AG04450 (cell line): ENCODE results near the gene GARIN5B. TPM values are rescaled to one million over a fixed set of nuclear protein-coding genes. Genes with fewer than 3 reads are reported as not detected.

Experiments
- CTCF ChIA-PET: fragments of 300-600, 350-600 bp; formaldehyde crosslinking; extraction: SDS; loops from one replicate; lab custom pipeline; 2022; ENCODE audit warnings: antibody characterized with exemption, inconsistent platforms; lab: Charles Lee
- POLR2A ChIA-PET: fragments of 350-600 bp; formaldehyde crosslinking; extraction: SDS; loops from one replicate; lab custom pipeline; 2021; ENCODE audit warnings: antibody characterized with exemption, inconsistent platforms; lab: Yijun Ruan, JAX
- DNase-seq: peaks from one replicate; pipeline ENCODE4 v3.0.0-alpha.2; 2011; ENCODE audit warnings: low read depth, low spot score
- H3K27ac ChIP-seq: one replicate; pipeline ENCODE4 v1.5.1; 2012; ENCODE audit warnings: low read depth, low read length, control low read depth
- H3K27me3 ChIP-seq: one replicate; pipeline ENCODE4 v1.6.0; 2012; ENCODE audit warnings: low read length; ENCODE audit not compliant: control insufficient read depth, insufficient read depth
- H3K4me3 ChIP-seq: 2 replicates; pipeline ENCODE4 v1.5.1; 2011; ENCODE audit warnings: mild to moderate bottlenecking, low read depth, low read length, control low read depth
- H3K9me3 ChIP-seq: 2 replicates; pipeline ENCODE4 v1.5.1; 2012; ENCODE audit warnings: low read length; ENCODE audit not compliant: control insufficient read depth, insufficient read depth
- polyA plus RNA-seq: library from polyadenylated mRNA; depleted of rRNA; stranded (reverse); fragments of >200 nt; gene quantifications from 2 replicates; pipeline ENCODE4 v1.2.3, GENCODE V29; 2011
- TF ChIP-seq, protein P1 (sequence below): IDR thresholded peaks from 2 replicates; pipeline ENCODE4 v1.5.1; 2011; ENCODE audit warnings: low read depth, low read length, control low read depth, inconsistent platforms

The GARIN5B gene
- polyA plus RNA-seq, 1 experiment, result not detected

DNA sequence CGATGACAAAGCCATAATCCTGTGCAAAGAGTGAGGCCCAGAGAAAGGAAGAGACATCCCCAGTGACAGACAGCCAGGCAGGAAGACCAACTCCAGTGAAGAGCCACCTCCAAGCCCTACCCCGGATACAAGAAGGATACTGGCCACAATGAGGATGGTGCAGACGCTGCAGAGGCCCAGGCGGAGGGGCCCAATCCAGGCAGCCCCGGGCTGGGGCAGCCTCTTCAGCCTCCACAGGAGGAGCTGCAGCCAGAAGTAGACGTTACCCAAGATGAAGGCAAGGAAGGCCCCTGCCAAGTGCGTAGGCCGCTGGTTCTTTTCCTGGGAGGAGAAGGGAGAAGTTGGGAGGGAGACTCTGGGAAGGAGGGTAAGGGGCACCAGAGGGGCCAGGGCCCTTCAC, 46.4 kb downstream of the GARIN5B start:
- H3K27ac ChIP-seq, result no peak overlapping the region
- no peak overlapping the region for H3K4me3 ChIP-seq
- ChIA-PET CTCF (interaction anchor here (0.9 kb wide), 1 partner anchor 14 kb away, joined by 4 read pairs; no protein-coding TSS in a partner anchor), POLR2A (no interaction called here)
- no peak for DNase-seq
- H3K27me3 ChIP-seq, result peaks cover 7% of the 10 kb centered on the region
- peaks cover 6% of the 10 kb centered on the region for H3K9me3 ChIP-seq
- TF ChIP-seq, protein P1, sequence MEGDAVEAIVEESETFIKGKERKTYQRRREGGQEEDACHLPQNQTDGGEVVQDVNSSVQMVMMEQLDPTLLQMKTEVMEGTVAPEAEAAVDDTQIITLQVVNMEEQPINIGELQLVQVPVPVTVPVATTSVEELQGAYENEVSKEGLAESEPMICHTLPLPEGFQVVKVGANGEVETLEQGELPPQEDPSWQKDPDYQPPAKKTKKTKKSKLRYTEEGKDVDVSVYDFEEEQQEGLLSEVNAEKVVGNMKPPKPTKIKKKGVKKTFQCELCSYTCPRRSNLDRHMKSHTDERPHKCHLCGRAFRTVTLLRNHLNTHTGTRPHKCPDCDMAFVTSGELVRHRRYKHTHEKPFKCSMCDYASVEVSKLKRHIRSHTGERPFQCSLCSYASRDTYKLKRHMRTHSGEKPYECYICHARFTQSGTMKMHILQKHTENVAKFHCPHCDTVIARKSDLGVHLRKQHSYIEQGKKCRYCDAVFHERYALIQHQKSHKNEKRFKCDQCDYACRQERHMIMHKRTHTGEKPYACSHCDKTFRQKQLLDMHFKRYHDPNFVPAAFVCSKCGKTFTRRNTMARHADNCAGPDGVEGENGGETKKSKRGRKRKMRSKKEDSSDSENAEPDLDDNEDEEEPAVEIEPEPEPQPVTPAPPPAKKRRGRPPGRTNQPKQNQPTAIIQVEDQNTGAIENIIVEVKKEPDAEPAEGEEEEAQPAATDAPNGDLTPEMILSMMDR, result no peak

DNA sequence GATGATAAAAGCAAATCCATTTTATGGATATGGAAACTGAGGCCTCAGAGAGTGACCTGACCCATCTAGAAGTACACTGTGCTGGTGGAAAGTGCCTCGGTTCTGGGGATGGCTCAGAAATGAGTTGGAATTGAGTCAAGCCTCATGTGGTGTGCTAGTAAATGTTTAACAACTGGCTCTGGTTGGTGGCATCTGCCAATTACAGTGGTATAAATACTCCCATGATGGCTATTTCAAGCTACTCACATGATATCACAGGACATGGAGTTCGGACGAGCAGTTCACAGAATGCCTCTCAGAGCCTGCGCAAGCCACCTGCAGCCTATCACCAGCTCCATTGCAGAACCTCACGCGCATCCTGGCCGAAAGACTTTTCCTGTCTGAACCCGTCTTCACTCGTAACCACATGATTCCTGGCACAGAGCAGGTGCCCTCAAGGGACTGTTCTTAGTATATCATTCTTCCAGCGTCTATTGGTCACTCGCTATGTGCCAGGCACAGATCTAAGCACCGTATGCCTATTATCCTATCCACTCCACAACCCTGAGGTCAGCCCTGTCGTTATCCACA, 47.0 kb downstream of the GARIN5B start:
- ChIA-PET POLR2A (no interaction called here), CTCF (no interaction called here)
- DNase-seq, result no peak
- Histone ChIP-seq H3K27me3 (peaks cover 2% of the 10 kb centered on the region), H3K4me3 (no peak overlapping the region), H3K9me3 (peaks cover 6% of the 10 kb centered on the region), H3K27ac (no peak overlapping the region)
- TF ChIP-seq, protein P1, result no peak

DNA sequence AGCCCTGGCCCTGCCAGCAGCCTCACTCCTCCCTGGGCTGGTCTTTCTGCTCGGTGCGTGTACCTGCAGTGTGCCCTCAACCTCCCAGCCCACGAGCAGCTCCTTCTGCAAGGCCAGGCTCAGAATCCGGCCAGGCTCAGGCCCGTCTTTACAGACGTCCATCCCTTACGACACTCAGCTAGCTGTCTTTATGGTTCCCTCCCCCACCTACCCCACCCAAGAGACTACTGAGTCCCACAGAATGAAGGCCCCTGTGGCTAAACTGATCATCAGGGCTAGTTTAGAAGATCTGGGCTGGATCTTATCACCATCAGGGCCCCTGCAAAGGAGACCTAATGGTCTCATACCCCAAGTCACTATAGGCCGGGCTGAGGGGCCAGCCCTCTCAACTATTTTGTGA, 48.7 kb downstream of the GARIN5B start:
- CTCF ChIA-PET, result interaction anchor here (5.0 kb wide), 1 partner anchor 12 kb away, joined by 27 read pairs; no protein-coding TSS in a partner anchor
- peak overlapping the region; percentile 11 for H3K27ac ChIP-seq
- no peaks in the 10 kb centered on the region for H3K27me3 ChIP-seq
- TF ChIP-seq, protein P1, result no peak
- H3K9me3 ChIP-seq, result peaks cover 6% of the 10 kb centered on the region
- POLR2A ChIA-PET, result interaction anchor here (0.8 kb wide), 1 partner anchor 17 kb away, joined by 3 read pairs; no protein-coding TSS in a partner anchor
- DNase-seq, result no peak
- H3K4me3 ChIP-seq, result no peak overlapping the region

DNA sequence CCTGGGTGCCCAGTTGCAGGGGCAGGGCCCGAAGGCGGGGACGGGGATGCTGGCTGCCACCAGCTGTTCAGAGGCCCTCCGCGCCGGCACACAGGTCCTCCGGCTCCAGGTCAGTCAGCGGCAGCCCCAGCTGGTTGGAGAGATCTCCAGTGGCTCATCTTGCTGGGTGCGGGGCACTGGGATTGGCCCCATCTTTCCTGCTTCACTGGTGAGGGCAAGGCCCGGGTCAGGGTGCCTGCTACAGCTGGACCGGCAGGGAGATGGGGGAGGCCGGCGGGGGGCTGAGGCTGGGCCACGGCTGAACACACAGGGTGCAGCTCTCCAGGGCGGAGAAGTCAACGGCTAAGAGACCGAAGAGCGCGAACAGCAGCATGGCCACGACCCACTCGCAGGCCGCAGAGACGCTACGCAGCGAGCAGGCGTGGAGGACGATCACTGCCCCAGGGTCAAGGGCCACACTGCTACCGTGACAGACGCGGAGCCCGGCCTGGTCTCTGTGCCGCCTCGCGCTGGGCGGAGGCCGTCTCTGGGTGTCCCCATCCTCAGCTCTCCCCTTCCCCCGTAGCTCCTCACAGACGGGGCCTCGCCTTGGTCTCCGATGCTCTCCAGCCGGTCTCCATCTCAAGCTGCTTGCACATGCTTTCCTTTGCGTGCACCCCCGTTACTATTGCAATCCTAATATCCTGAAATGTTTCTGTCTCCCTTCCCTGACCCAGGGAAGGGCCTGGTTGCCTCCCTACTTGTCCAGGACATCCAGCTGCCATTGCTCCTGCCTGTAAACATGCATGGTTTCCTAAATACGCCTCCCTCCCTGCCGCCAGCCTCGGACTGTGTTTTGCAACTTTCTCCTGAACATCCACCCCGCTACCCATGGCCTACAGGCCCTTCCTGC, 50.2 kb downstream of the GARIN5B start:
- no peak for DNase-seq
- CTCF ChIA-PET, result interaction anchor here (0.7 to 5.0 kb wide), 3 partner anchors 10 to 27 kb away, joined by 3 to 27 read pairs (median 21); partner anchors contain the start of gene KMT5C
- POLR2A ChIA-PET, result interaction anchor here (0.6 to 2.1 kb wide), 3 partner anchors 9 to 33 kb away, joined by 3 to 7 read pairs (median 3); partner anchors contain the start of gene HSPBP1
- Histone ChIP-seq H3K4me3 (no peak overlapping the region), H3K27me3 (no peaks in the 10 kb centered on the region), H3K27ac (no peak overlapping the region), H3K9me3 (peaks cover 6% of the 10 kb centered on the region)
- TF ChIP-seq, protein P1, result no peak
